K562 (cell line): ENCODE measurements around the gene DDX11.
"Not testable (repeated sequence)": the region's sequence is repeated elsewhere in the genome, so short reads cannot be mapped to it uniquely, and the experiment has no call there.

ENCODE experiments used
- BRF1 ChIP-seq: IDR thresholded peaks from 3 replicates; pipeline ENCODE4 v1.6.1; 2011; ENCODE audit warnings: borderline replicate concordance, mild to moderate bottlenecking; ENCODE audit not compliant: insufficient read length; ENCODE audit errors: extremely low read depth
- MCM5 ChIP-seq: fragments of 450-650 bp; IDR thresholded peaks from 2 replicates; pipeline ENCODE4 v1.6.1; 2016; ENCODE audit warnings: low read depth
- NR4A1 ChIP-seq, 2 experiments: fragments of 250-450 bp in 1 of 2; fragments of 450-650 bp in 1 of 2; sonication (Bioruptor Pico) in 1 of 2; IDR thresholded peaks; 2 replicates each; pipeline versions ENCODE4 v1.4.0 to v1.6.1; 2016 to 2020; ENCODE audit warnings: mild to moderate bottlenecking in 2 of 2, missing compliant biosample characterization in 1 of 2, missing genetic modification characterization in 1 of 2, moderate library complexity in 1 of 2
- PPARD ChIP-seq: fragments of 250-450 bp; sonication (Bioruptor Pico); IDR thresholded peaks from 2 replicates; pipeline ENCODE4 v1.8.0; 2022; ENCODE audit warnings: inconsistent platforms, mild to moderate bottlenecking, moderate library complexity
- REST ChIP-seq, 2 experiments: fragments of 450-650 bp; formaldehyde crosslinking in 1 of 2; IDR thresholded peaks; 2 replicates each; pipeline versions ENCODE4 v1.4.0 to v1.6.1; 2014 to 2020; ENCODE audit warnings: mild to moderate bottlenecking in 2 of 2, borderline replicate concordance in 1 of 2, low read depth in 1 of 2
- TF ChIP-seq, protein P1 (sequence below): sonication (generic); formaldehyde crosslinking; IDR thresholded peaks from 2 replicates; pipeline ENCODE4 v1.8.1; 2023; ENCODE audit warnings: missing genetic modification reagents, mild to moderate bottlenecking, borderline replicate concordance

DNA sequence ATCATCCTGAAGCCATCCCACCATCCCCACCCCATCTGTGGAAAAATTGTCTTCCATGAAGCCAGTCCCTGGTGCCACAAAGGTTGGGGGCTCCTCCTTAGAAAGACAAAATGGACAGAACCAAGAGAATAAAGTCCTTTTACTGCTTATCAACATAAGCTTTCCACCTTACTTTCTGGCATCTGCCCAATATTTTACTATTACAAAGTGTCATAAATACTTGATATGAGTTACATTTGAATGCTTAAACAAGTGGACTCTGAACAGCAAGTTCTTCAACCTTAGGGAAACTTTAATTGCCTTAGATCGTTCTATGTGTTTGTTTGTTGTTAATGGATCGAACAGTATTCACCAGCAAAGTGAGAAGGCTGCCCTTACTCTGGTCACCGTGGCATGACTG lies 73.8 kb downstream of the DDX11 start:
- not testable (repeated sequence) for TF ChIP-seq BRF1; PPARD (CRISPR knock-in tag); MCM5; NR4A1 (CRISPR knock-in tag; IDR thresholded peaks at IDR 0.05); NR4A1 (tag; IDR thresholded peaks at IDR 0.05); REST (IDR thresholded peaks at IDR 0.05; ENCODE audit: borderline replicate concordance); REST (CRISPR knock-in tag; IDR thresholded peaks at IDR 0.05; ENCODE audit: low read depth)
- TF ChIP-seq, protein P1, sequence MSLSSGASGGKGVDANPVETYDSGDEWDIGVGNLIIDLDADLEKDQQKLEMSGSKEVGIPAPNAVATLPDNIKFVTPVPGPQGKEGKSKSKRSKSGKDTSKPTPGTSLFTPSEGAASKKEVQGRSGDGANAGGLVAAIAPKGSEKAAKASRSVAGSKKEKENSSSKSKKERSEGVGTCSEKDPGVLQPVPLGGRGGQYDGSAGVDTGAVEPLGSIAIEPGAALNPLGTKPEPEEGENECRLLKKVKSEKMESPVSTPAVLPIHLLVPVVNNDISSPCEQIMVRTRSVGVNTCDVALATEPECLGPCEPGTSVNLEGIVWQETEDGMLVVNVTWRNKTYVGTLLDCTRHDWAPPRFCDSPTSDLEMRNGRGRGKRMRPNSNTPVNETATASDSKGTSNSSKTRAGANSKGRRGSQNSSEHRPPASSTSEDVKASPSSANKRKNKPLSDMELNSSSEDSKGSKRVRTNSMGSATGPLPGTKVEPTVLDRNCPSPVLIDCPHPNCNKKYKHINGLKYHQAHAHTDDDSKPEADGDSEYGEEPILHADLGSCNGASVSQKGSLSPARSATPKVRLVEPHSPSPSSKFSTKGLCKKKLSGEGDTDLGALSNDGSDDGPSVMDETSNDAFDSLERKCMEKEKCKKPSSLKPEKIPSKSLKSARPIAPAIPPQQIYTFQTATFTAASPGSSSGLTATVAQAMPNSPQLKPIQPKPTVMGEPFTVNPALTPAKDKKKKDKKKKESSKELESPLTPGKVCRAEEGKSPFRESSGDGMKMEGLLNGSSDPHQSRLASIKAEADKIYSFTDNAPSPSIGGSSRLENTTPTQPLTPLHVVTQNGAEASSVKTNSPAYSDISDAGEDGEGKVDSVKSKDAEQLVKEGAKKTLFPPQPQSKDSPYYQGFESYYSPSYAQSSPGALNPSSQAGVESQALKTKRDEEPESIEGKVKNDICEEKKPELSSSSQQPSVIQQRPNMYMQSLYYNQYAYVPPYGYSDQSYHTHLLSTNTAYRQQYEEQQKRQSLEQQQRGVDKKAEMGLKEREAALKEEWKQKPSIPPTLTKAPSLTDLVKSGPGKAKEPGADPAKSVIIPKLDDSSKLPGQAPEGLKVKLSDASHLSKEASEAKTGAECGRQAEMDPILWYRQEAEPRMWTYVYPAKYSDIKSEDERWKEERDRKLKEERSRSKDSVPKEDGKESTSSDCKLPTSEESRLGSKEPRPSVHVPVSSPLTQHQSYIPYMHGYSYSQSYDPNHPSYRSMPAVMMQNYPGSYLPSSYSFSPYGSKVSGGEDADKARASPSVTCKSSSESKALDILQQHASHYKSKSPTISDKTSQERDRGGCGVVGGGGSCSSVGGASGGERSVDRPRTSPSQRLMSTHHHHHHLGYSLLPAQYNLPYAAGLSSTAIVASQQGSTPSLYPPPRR (CRISPR knock-in tag) = not testable (repeated sequence)
